GM19438 (cell line): Measurements from ENCODE around the gene ABAT.
"Not testable (repeated sequence)": the region's sequence is repeated elsewhere in the genome, so short reads cannot be mapped to it uniquely, and the experiment has no call there.

Source experiments
- ATAC-seq: cut with Tn5 transposase; IDR thresholded peaks from one replicate; pipeline ENCODE4 v1.9.1; 2021; ENCODE audit warnings: low read depth; ENCODE audit not compliant: unreplicated experiment

Gene ABAT

GRCh38 chr16:8739151-8739550 lies 64.7 kb downstream of the ABAT start:
- no peak for ATAC-seq

- ATAC-seq, result no peak
Observed at GRCh38 chr16:8739989-8740704, 65.7 kb downstream of the ABAT start.

GRCh38 chr16:8740775-8741355 lies 66.4 kb downstream of the ABAT start:
- no peak for ATAC-seq

- no peak for ATAC-seq
Observed at GRCh38 chr16:8741636-8742035, 67.2 kb downstream of the ABAT start.

GRCh38 chr16:8742068-8742467 lies 67.7 kb downstream of the ABAT start:
- no peak for ATAC-seq

- not testable (repeated sequence) for ATAC-seq
Observed at GRCh38 chr16:8748944-8749343, 74.5 kb downstream of the ABAT start.

GRCh38 chr16:8751481-8752311 lies 77.3 kb downstream of the ABAT start:
- ATAC-seq, result no peak

GRCh38 chr16:8752706-8753105 lies 78.3 kb downstream of the ABAT start:
- ATAC-seq, result no peak

GRCh38 chr16:8753416-8754054 lies 79.1 kb downstream of the ABAT start:
- ATAC-seq, result no peak

GRCh38 chr16:8756755-8757154 lies 82.3 kb downstream of the ABAT start:
- ATAC-seq, result no peak

GRCh38 chr16:8758022-8758421 lies 83.6 kb downstream of the ABAT start:
- no peak for ATAC-seq

GRCh38 chr16:8760021-8760420 lies 85.6 kb downstream of the ABAT start:
- no peak for ATAC-seq

GRCh38 chr16:8761078-8761477 lies 86.7 kb downstream of the ABAT start:
- ATAC-seq, result no peak

- no peak for ATAC-seq
Observed at GRCh38 chr16:8762254-8762653, 87.8 kb downstream of the ABAT start.

GRCh38 chr16:8763083-8763482 lies 88.7 kb downstream of the ABAT start:
- ATAC-seq, result no peak

- ATAC-seq, result no peak
Observed at GRCh38 chr16:8763899-8764298, 89.5 kb downstream of the ABAT start.

- no peak for ATAC-seq
Observed at GRCh38 chr16:8764525-8765250, 90.3 kb downstream of the ABAT start.

- ATAC-seq, result no peak
Observed at GRCh38 chr16:8767176-8767575, 92.8 kb downstream of the ABAT start.

- ATAC-seq, result no peak
Observed at GRCh38 chr16:8768283-8768682, 93.9 kb downstream of the ABAT start.

- no peak for ATAC-seq
Observed at GRCh38 chr16:8768692-8769091, 94.3 kb downstream of the ABAT start.
